ENCODE data around the gene RFPL4A. TPM values are rescaled to one million over a fixed set of nuclear protein-coding genes. Genes with fewer than 3 reads are reported as not detected.

RFPL4A gene
- total and polyA plus RNA-seq, 2 of the 8 experiments (the other 6 are each of a cell fraction or from before 2014, with no cell fraction given): not detected

DNA sequence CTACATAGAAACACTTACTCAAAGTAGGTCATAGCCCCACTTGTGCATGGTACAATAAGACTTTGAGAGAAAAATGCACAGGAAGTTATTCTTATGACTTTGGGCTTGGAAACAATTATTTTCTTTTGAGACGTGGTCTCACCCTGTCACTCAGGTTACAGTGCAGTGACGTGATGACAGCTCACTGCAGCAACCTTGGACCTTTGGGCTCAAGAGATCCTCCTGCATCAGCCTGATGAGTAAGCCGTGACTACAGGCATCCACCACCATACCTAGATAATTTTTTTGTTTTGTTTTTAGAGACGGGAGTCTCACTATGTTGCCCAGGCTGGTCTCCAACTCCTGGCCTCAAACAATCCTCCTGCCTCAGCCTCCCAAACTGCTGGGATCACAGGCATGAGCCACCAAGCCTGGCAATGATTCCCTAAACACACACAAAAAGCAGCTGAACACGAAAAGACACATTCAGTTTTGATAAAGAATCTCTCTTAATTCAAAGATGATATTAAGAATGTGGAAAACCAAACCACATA is 38.6 kb upstream of the RFPL4A start:
- Histone ChIP-seq H3K79me1 (ENCODE audit: low read depth, low read length) (no peaks in the 10 kb centered on the region), H3K23me2 (ENCODE audit: low read depth, low read length) (no peaks in the 10 kb centered on the region), H3K4ac (replicated peaks; ENCODE audit: insufficient read length, low read depth, low read length) (no peak overlapping the region), H3K9me3 (ENCODE audit: insufficient read depth in 2 of 2, low read depth in 1 of 2, low read length in 1 of 2) (peaks cover 30 to 82% of the 10 kb centered on the region in 2 experiments), H2BK5ac (ENCODE audit: low read depth, low read length) (no peak overlapping the region), H3K36me3 (ENCODE audit: control insufficient read depth in 2 of 4, insufficient read depth in 4 of 4, low read length in 3 of 4) (no peaks in the 10 kb centered on the region), H3K18ac (ENCODE audit: extremely low read depth, low read length) (no peak overlapping the region), H4K8ac (ENCODE audit: extremely low read depth, insufficient read depth, low read length) (no peak overlapping the region), H3K79me2 (ENCODE audit: control insufficient read depth in 1 of 2, insufficient read depth in 2 of 2, low read length in 2 of 2) (no peaks in the 10 kb centered on the region), H4K5ac (ENCODE audit: insufficient read length, low read depth, low read length) (no peak overlapping the region), H4K20me1 (replicated peaks in 1 of 2; ENCODE audit: control insufficient read depth in 1 of 2, insufficient read depth in 2 of 2, low read length in 2 of 2) (no peaks in the 10 kb centered on the region), H3K4me1 (replicated peaks in 1 of 4; ENCODE audit: control insufficient read depth in 3 of 4, insufficient read depth in 4 of 4, low read length in 3 of 4) (no peaks in the 10 kb centered on the region), H3K4me3 (ENCODE audit: extremely low read depth in 1 of 4, insufficient read depth in 2 of 4, low read depth in 3 of 4, low read length in 4 of 4) (no peak overlapping the region), H3K27ac (ENCODE audit: low read depth, low read length) (no peak overlapping the region), H2BK120ac (replicated peaks; ENCODE audit: low read depth, low read length) (no peak overlapping the region), H3K4me2 (ENCODE audit: insufficient read depth in 1 of 2, low read depth in 2 of 2, low read length in 2 of 2) (no peak overlapping the region), H3K23ac (ENCODE audit: insufficient read length) (no peak overlapping the region), H2AK5ac (ENCODE audit: low read depth, low read length) (no peak overlapping the region), H2BK15ac (ENCODE audit: low read length) (no peak overlapping the region), H4K91ac (replicated peaks; ENCODE audit: insufficient read length, low read length) (no peak overlapping the region), H3K27me3 (replicated peaks in 1 of 4; ENCODE audit: control insufficient read depth in 3 of 4, extremely low read depth in 1 of 4, insufficient read depth in 3 of 4, low read length in 3 of 4) (no peaks in the 10 kb centered on the region), H3K14ac (ENCODE audit: insufficient read length) (no peak overlapping the region), H2BK20ac (ENCODE audit: low read length) (no peak overlapping the region), H2BK12ac (ENCODE audit: low read depth, low read length) (no peak overlapping the region), H3K9ac (replicated peaks in 1 of 4; ENCODE audit: extremely low read depth in 1 of 4, low read depth in 3 of 4, low read length in 3 of 4) (no peak overlapping the region), H3K56ac (replicated peaks; ENCODE audit: insufficient read length, low read depth, low read length) (no peak overlapping the region), H2AFZ (ENCODE audit: low read length) (no peak overlapping the region)
- FAIRE-seq (no peak), DNase-seq (ENCODE audit: low read depth in 1 of 2, low spot score in 2 of 2) (no peak)
- TF ChIP-seq POLR2AphosphoS5 (IDR thresholded peaks at IDR 0.05; ENCODE audit: low read depth, low read length): no peak
- no peak for TF ChIP-seq SP2 (IDR thresholded peaks at IDR 0.05; ENCODE audit: low read length)
- POLR2A ChIA-PET (ENCODE audit: partially characterized antibody): no interaction called here
- CTCF ChIA-PET (ENCODE audit: partially characterized antibody): no interaction called here
- 70% methylated on average over 5 of the region's 5 CpGs; no CpG with 5 or more reads in 1 of the 2 experiments for WGBS, 2 experiments (ENCODE audit: extremely low coverage in 1 of 2, insufficient coverage in 1 of 2, insufficient read length in 1 of 2, insufficient replicate concordance in 2 of 2, low coverage in 1 of 2, low lambda C conversion rate in 2 of 2, missing lambda C conversion rate in 1 of 2)

All from H1 (cell line).